Posterior cingulate gyrus (tissue), 11 donors: ENCODE results near the gene PLEK.
A peak's percentile ranks its signal among the peaks of the same experiment; 100 is the strongest.
"Not testable (repeated sequence)": the region's sequence is repeated elsewhere in the genome, so short reads cannot be mapped to it uniquely, and the experiment has no call there.

Experiments used
- DNase-seq, 10 donors: peaks; one replicate each; pipeline versions ENCODE4 v3.0.0 to v3.0.0-alpha.2; 2020 to 2021; ENCODE audit warnings: mixed read lengths in 3 of 10
- intact Hi-C: fragments of 100-400 bp; cut with DNase I; formaldehyde crosslinking; loops from one replicate; pipeline ENCODE4 v1.15.1; 2023

PLEK gene

DNA sequence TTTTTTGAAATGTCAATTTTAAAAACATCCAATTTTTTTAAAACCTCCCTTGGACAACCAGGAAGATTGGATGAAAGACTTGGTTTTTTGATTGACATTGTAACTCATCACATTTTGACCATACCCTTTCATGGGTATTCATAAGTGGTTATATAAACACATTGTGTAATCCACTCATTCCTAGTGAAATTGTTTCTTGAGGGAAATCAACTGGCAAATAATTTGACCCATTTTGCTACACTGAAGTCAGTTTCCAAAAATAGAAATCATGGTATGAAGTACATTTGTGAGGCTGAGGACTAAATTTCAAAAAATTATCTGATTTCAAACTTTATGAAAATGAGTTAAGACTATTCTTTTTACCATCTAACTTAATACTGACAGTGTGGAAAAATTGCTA lies 70.5 kb downstream of the PLEK start:
- no peak for DNase-seq
- intact Hi-C loops, result no loop called here

DNA sequence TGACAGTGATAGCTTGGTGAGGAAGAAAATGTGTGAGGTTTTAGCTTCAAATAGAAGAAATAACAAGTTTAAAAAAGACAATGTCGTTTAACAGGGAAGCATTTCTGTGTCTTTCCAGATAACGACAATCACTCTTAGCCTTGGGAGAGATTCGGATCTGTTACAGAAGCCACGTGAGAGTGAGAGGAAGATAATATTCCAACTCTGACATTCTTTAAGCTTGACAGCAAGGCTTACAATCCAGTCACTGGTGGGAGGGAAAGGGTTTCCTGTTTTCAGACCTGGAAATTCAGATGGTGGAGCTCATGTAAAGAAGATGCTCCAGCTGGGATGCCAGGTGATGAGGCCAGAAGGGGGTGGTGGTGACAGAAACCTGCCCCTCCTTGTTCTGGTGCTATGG lies 71.2 kb downstream of the PLEK start:
- intact Hi-C loops, result no loop called here
- DNase-seq, result no peak

GRCh38 chr2:68438455-68439303 lies 73.6 kb downstream of the PLEK start:
- intact Hi-C loops, result no loop called here

GRCh38 chr2:68441179-68441993 lies 76.3 kb downstream of the PLEK start:
- intact Hi-C loops, result loop anchor here (5.0 to 10.0 kb wide), 3 partner anchors 79 to 319 kb away; no protein-coding TSS in a partner anchor
- peak in 9 of 10 donors; percentile 50 to 96 (median 78) for DNase-seq

More at GRCh38 chr2:68438455-68439303, 73.6 kb downstream of the PLEK start:
- no peak for DNase-seq

- intact Hi-C loops, result loop anchor here (5.0 to 10.0 kb wide), 3 partner anchors 80 to 320 kb away; no protein-coding TSS in a partner anchor
- DNase-seq, result no peak
Measured at GRCh38 chr2:68441994-68442322, 76.9 kb downstream of the PLEK start.

- not testable (repeated sequence) for DNase-seq
- intact Hi-C loops, result loop anchor here (10.0 kb wide), 1 partner anchor 152 kb away; no protein-coding TSS in a partner anchor
Measured at GRCh38 chr2:68446425-68446824, 81.3 kb downstream of the PLEK start.
